Heart left ventricle (tissue), 13 donors: ENCODE measurements around the gene LOXHD1.

ENCODE experiments used
- CTCF ChIP-seq, 12 donors: fragments of 200-600 bp; sonication (generic) in 4 of 12; IDR thresholded peaks; one replicate each; pipeline versions ENCODE4 v1.5.0 to v1.8.0; 2018 to 2022; ENCODE audit warnings: antibody characterized with exemption in 12 of 12, mild to moderate bottlenecking in 5 of 12
- POLR2A ChIP-seq, 2 donors: fragments of 450-650 bp; IDR thresholded peaks; one replicate each; pipeline ENCODE4 v1.6.1; 2017; ENCODE audit warnings: antibody characterized with exemption in 2 of 2, mild to moderate bottlenecking in 2 of 2, moderate library complexity in 2 of 2
- donor health status: ischemic (EF 13 %, LVEDD 7.1; RV severe dilation, severe dysfunction).
- donor health status: DM: no; HTN: yes; CAD: no.
- donor health status: DM: no; HTN: no; CAD: no.
- donor health status: ischemic (EF 25% LVEDD 6.9; RV normal size, moderate dysfunction).
- donor health status: ischemic (EF 25% LVEDD 5.7; RV mildly dilated, moderate dysfunction).
- donor health status: ischemic (EF 35%, LVEDD 5.7; RV mildly dilated, moderate dysfunction).
- donor health status: nonischemic (EF 11% LVEDD 7.7; RV severe dilation, severe dysfunction).
- donor health status: DM: yes; HTN: yes; CAD: no.
- donor health status: PGD.
- donor health status: ischemic (EF 29% LVEDD 5.4; RV normal size, mild dysfunction).
- donor health status: nonischemic (EF 23%, LVEDD 6.1; RV moderate dilation, normal function).

GRCh38 chr18:46632401-46633071, 24.5 kb downstream of the LOXHD1 start:
- TF ChIP-seq CTCF (IDR thresholded peaks at IDR 0.05), result no peak
- TF ChIP-seq POLR2A (IDR thresholded peaks at IDR 0.05), result no peak
